ENCODE data around the gene BIK. TPM values are rescaled to one million over a fixed set of nuclear protein-coding genes. Genes with fewer than 3 reads are reported as not detected.

BIK gene
- total and polyA plus RNA-seq, 2 experiments from 2014 or later: 9.6 to 9.8 TPM

GRCh38 chr22:43090130-43090789 lies 20.3 kb upstream of the BIK start:
- no peak overlapping the region for H3K27ac ChIP-seq (ENCODE audit: low read depth)
- DNase-seq (ENCODE audit: low spot score): no peak
- no peak overlapping the region for H3K4me2 ChIP-seq
- H3K9me3 Mint-ChIP-seq: peaks cover under 1% of the 10 kb centered on the region
- no peaks in the 10 kb centered on the region; the same call in 1 of the 2 replicates for H3K36me3 ChIP-seq (ENCODE audit: insufficient read depth)
- peaks cover 3% of the 10 kb centered on the region; the same call in 1 of the 3 replicates for H3K36me3 Mint-ChIP-seq (ENCODE audit: low read depth)
- no peaks in the 10 kb centered on the region for H3K27me3 ChIP-seq (ENCODE audit: insufficient read depth)
- no peaks in the 10 kb centered on the region for H3K9me2 ChIP-seq (ENCODE audit: insufficient read depth)
- H3K27ac Mint-ChIP-seq: no peak overlapping the region
- H3K4me3 ChIP-seq: no peak overlapping the region
- no peak for TF ChIP-seq STAT1 (IDR thresholded peaks at IDR 0.05; ENCODE audit: unreplicated experiment)
- TF ChIP-seq CTCF (conservative IDR thresholded peaks at IDR 0.05; ENCODE audit: low read depth in 2 of 2): peak in 1 of 2 experiments; percentile 41; a peak in 2 of 4 replicates
- TF ChIP-seq POLR2AphosphoS5 (IDR thresholded peaks at IDR 0.05; ENCODE audit: low read depth): no peak
- no peak for TF ChIP-seq ETS1 (IDR thresholded peaks at IDR 0.05)
- no peak for TF ChIP-seq CREB1 (CRISPR knock-in tag; IDR thresholded peaks at IDR 0.05; ENCODE audit: low read depth)
- no peak for TF ChIP-seq EZH2phosphoT487 (IDR thresholded peaks at IDR 0.05; ENCODE audit: unreplicated experiment)
- no peak for TF ChIP-seq REST (IDR thresholded peaks at IDR 0.05; ENCODE audit: unreplicated experiment)
- no peak for ATAC-seq
- H3K4me3 Mint-ChIP-seq: peak overlapping the region; percentile 84
- no peaks in the 10 kb centered on the region for H3K79me2 ChIP-seq (replicated peaks; ENCODE audit: insufficient read depth)
- no peaks in the 10 kb centered on the region for H3K27me3 Mint-ChIP-seq (ENCODE audit: insufficient read depth, low read depth, poor library complexity)
- no peaks in the 10 kb centered on the region for H3K4me1 Mint-ChIP-seq
- H3F3A ChIP-seq (replicated peaks; ENCODE audit: low read depth): 0 out of 2 replicates have a peak, but pooled peaks cover 5% of the 10 kb centered on the region
- H2AFZ ChIP-seq: no peak overlapping the region
- no peaks in the 10 kb centered on the region for H3K4me1 ChIP-seq (ENCODE audit: insufficient read depth)
- H4K20me1 ChIP-seq (replicated peaks; ENCODE audit: insufficient read depth): no peaks in the 10 kb centered on the region

- Histone ChIP-seq H3K27ac (ENCODE audit: low read depth) (no peak overlapping the region), H3K4me3 (no peak overlapping the region), H3K9me2 (ENCODE audit: insufficient read depth) (no peaks in the 10 kb centered on the region), H3F3A (replicated peaks; ENCODE audit: low read depth) (0 out of 2 replicates have a peak, but pooled peaks cover 5% of the 10 kb centered on the region), H3K79me2 (replicated peaks; ENCODE audit: insufficient read depth) (no peaks in the 10 kb centered on the region), H3K36me3 (ENCODE audit: insufficient read depth) (no peaks in the 10 kb centered on the region; the same call in 1 of the 2 replicates), H3K4me2 (no peak overlapping the region), H4K20me1 (replicated peaks; ENCODE audit: insufficient read depth) (no peaks in the 10 kb centered on the region), H2AFZ (peak overlapping the region; percentile 32; the same call in 1 of the 2 replicates), H3K27me3 (ENCODE audit: insufficient read depth) (no peaks in the 10 kb centered on the region), H3K4me1 (ENCODE audit: insufficient read depth) (no peaks in the 10 kb centered on the region)
- peaks cover 11% of the 10 kb centered on the region for H3K36me3 Mint-ChIP-seq (ENCODE audit: low read depth)
- H3K27ac Mint-ChIP-seq: no peak overlapping the region
- no peak overlapping the region for H3K4me3 Mint-ChIP-seq
- ATAC-seq: no peak
- DNase-seq (ENCODE audit: low spot score): no peak
- H3K4me1 Mint-ChIP-seq: no peaks in the 10 kb centered on the region
- H3K27me3 Mint-ChIP-seq (ENCODE audit: insufficient read depth, low read depth, poor library complexity): no peaks in the 10 kb centered on the region
- H3K9me3 Mint-ChIP-seq: peaks cover 17% of the 10 kb centered on the region
- TF ChIP-seq EZH2phosphoT487 (IDR thresholded peaks at IDR 0.05; ENCODE audit: unreplicated experiment): no peak
- TF ChIP-seq ETS1 (IDR thresholded peaks at IDR 0.05): no peak
- TF ChIP-seq ZNF331 (CRISPR knock-in tag; IDR thresholded peaks at IDR 0.05; ENCODE audit: low read depth): no peak
- no peak for TF ChIP-seq NANOG (IDR thresholded peaks at IDR 0.05; ENCODE audit: borderline replicate concordance)
- no peak for TF ChIP-seq CREB1 (CRISPR knock-in tag; IDR thresholded peaks at IDR 0.05; ENCODE audit: low read depth)
- no peak for TF ChIP-seq JUNB (IDR thresholded peaks at IDR 0.05; ENCODE audit: unreplicated experiment)
- TF ChIP-seq REST (IDR thresholded peaks at IDR 0.05; ENCODE audit: unreplicated experiment): no peak
These were observed 18.5 kb upstream of the BIK start for GRCh38 chr22:43092085-43092484.
